GM23338 (cell line): ENCODE measurements around the gene DMBX1. TPM values are rescaled to one million over a fixed set of nuclear protein-coding genes. Genes with fewer than 3 reads are reported as not detected.

Experiments used
- ATAC-seq: fragments of 200-7000 bp; cut with Tn5 transposase; 3 replicates; pipeline ENCODE4 v1.9.1; 2020
- DNase-seq: peaks from one replicate; pipeline ENCODE4 v3.0.0-alpha.2; 2015; ENCODE audit warnings: low spot score
- H2AFZ ChIP-seq: fragments of 200-600 bp; sonication (generic); 2 replicates; pipeline ENCODE4 v1.8.0; 2016; ENCODE audit warnings: antibody characterized with exemption, mild to moderate bottlenecking, moderate library complexity
- H3F3A ChIP-seq: fragments of 200-600 bp; sonication (generic); replicated peaks from 2 replicates; pipeline ENCODE4 v1.8.0; 2017; ENCODE audit warnings: antibody characterized with exemption, mixed run types, low read depth
- H3K27ac ChIP-seq: fragments of 200-600 bp; sonication (generic); 2 replicates; pipeline ENCODE4 v1.6.1; 2016; ENCODE audit warnings: low read depth
- H3K27me3 ChIP-seq: fragments of 200-600 bp; sonication (generic); 2 replicates; pipeline ENCODE4 v1.8.0; 2016; ENCODE audit warnings: mild to moderate bottlenecking, mixed run types, moderate library complexity; ENCODE audit not compliant: insufficient read depth
- H3K36me3 ChIP-seq: fragments of 200-600 bp; sonication (generic); 2 replicates; pipeline ENCODE4 v1.8.0; 2016; ENCODE audit warnings: mild to moderate bottlenecking; ENCODE audit not compliant: insufficient read depth
- H3K4me1 ChIP-seq: fragments of 200-600 bp; sonication (generic); 2 replicates; pipeline ENCODE4 v1.8.0; 2016; ENCODE audit warnings: mild to moderate bottlenecking, moderate library complexity; ENCODE audit not compliant: insufficient read depth
- H3K4me2 ChIP-seq: fragments of 200-600 bp; sonication (generic); 2 replicates; pipeline ENCODE4 v1.7.1; 2017; ENCODE audit warnings: mixed run types
- H3K4me3 ChIP-seq: fragments of 200-600 bp; sonication (generic); 2 replicates; pipeline ENCODE4 v1.6.1; 2016; ENCODE audit warnings: mixed run types
- H3K79me2 ChIP-seq: fragments of 200-600 bp; sonication (generic); replicated peaks from 2 replicates; pipeline ENCODE4 v1.8.0; 2017; ENCODE audit warnings: mild to moderate bottlenecking; ENCODE audit not compliant: insufficient read depth
- H3K9me2 ChIP-seq: fragments of 200-600 bp; sonication (generic); 2 replicates; pipeline ENCODE4 v1.8.0; 2017; ENCODE audit not compliant: insufficient read depth
- H4K20me1 ChIP-seq: fragments of 200-600 bp; sonication (generic); replicated peaks from 2 replicates; pipeline ENCODE4 v1.8.0; 2017; ENCODE audit warnings: mild to moderate bottlenecking; ENCODE audit not compliant: insufficient read depth
- H3K27ac Mint-ChIP-seq: 2 replicates; pipeline ENCODE4 v1.8.0; 2020; ENCODE audit warnings: inconsistent platforms, mild to moderate bottlenecking, moderate library complexity, mixed read lengths
- H3K27me3 Mint-ChIP-seq: 3 replicates; pipeline ENCODE4 v1.8.0; 2022; ENCODE audit warnings: low read depth, mild to moderate bottlenecking, moderate library complexity, mixed read lengths, inconsistent platforms; ENCODE audit not compliant: insufficient read depth, poor library complexity
- H3K36me3 Mint-ChIP-seq: 3 replicates; pipeline ENCODE4 v1.8.0; 2021; ENCODE audit warnings: low read depth, mild to moderate bottlenecking, inconsistent platforms, moderate library complexity, mixed read lengths
- H3K4me1 Mint-ChIP-seq: 3 replicates; pipeline ENCODE4 v1.8.0; 2020; ENCODE audit warnings: mild to moderate bottlenecking, inconsistent platforms, mixed read lengths
- H3K4me3 Mint-ChIP-seq: 3 replicates; pipeline ENCODE4 v1.8.0; 2021; ENCODE audit warnings: moderate library complexity, mild to moderate bottlenecking, inconsistent platforms, mixed read lengths
- H3K9me3 Mint-ChIP-seq: 3 replicates; pipeline ENCODE4 v1.8.0; 2020; ENCODE audit warnings: moderate library complexity, mild to moderate bottlenecking, inconsistent platforms, mixed read lengths
- CREB1 ChIP-seq: fragments of 250-450 bp; sonication (Bioruptor Pico); IDR thresholded peaks from 2 replicates; pipeline ENCODE4 v1.5.0; 2020; ENCODE audit warnings: low read depth, mild to moderate bottlenecking, moderate library complexity
- EZH2phosphoT487 ChIP-seq: fragments of 200-600 bp; sonication (generic); IDR thresholded peaks from one replicate; pipeline ENCODE4 v1.8.1; 2018; ENCODE audit warnings: antibody characterized with exemption; ENCODE audit not compliant: unreplicated experiment
- JUNB ChIP-seq: IDR thresholded peaks from one replicate; pipeline ENCODE4 v1.6.1; 2016; ENCODE audit warnings: antibody characterized with exemption; ENCODE audit not compliant: unreplicated experiment
- NANOG ChIP-seq: IDR thresholded peaks from 2 replicates; pipeline ENCODE4 v1.6.1; 2016; ENCODE audit warnings: antibody characterized with exemption, borderline replicate concordance
- POLR2AphosphoS5 ChIP-seq: IDR thresholded peaks from 2 replicates; pipeline ENCODE4 v1.6.1; 2016; ENCODE audit warnings: antibody characterized with exemption, low read depth
- STAT1 ChIP-seq: IDR thresholded peaks from one replicate; pipeline ENCODE4 v1.6.1; 2016; ENCODE audit warnings: antibody characterized with exemption; ENCODE audit not compliant: unreplicated experiment
- ZNF114 ChIP-seq: fragments of 250-450 bp; sonication (Bioruptor Pico); IDR thresholded peaks from 2 replicates; pipeline ENCODE4 v1.5.0; 2020; ENCODE audit warnings: mild to moderate bottlenecking, moderate library complexity
- ZNF331 ChIP-seq: fragments of 250-450 bp; sonication (Bioruptor Pico); IDR thresholded peaks from 2 replicates; pipeline ENCODE4 v1.5.0; 2020; ENCODE audit warnings: low read depth, mild to moderate bottlenecking, moderate library complexity
- ZNF462 ChIP-seq: fragments of 250-450 bp; sonication (Bioruptor Pico); IDR thresholded peaks from 2 replicates; pipeline ENCODE4 v1.5.0; 2020; ENCODE audit warnings: mild to moderate bottlenecking, moderate library complexity
- polyA plus RNA-seq: library from polyadenylated mRNA; unstranded; fragments of >200 nt; fragmentation: Nextera tagmentation; extraction: Ambion mirVana; gene quantifications from 2 replicates; pipeline ENCODE4 v1.2.1, GENCODE V29; 2016
- total RNA-seq: library from RNA; depleted of rRNA; stranded (reverse); fragments of >200 nt; shearing (Covaris generic); gene quantifications from 2 replicates; pipeline ENCODE4 v1.2.3, GENCODE V29; 2014

Gene DMBX1
- total and polyA plus RNA-seq, 2 experiments from 2014 or later = 0.11 TPM; not detected in 1

GRCh38 chr1:46521414-46521813, 31.8 kb downstream of the DMBX1 start (continued):
- TF ChIP-seq ZNF462 (CRISPR knock-in tag) (no peak), POLR2AphosphoS5 (no peak), CREB1 (CRISPR knock-in tag) (no peak), ZNF114 (CRISPR knock-in tag) (no peak), JUNB (no peak), NANOG (no peak), STAT1 (no peak)

- Histone ChIP-seq H3K27ac (no peak overlapping the region), H3K4me1 (peaks cover 62% of the 10 kb centered on the region), H3K27me3 (peaks cover 91% of the 10 kb centered on the region), H4K20me1 (no peaks in the 10 kb centered on the region; the same call in 1 of the 2 replicates), H3K9me2 (no peaks in the 10 kb centered on the region), H3F3A (peaks cover 11% of the 10 kb centered on the region), H2AFZ (no peak overlapping the region), H3K36me3 (no peaks in the 10 kb centered on the region), H3K4me3 (no peak overlapping the region), H3K4me2 (no peak overlapping the region; the same call in 1 of the 2 replicates), H3K79me2 (no peaks in the 10 kb centered on the region)
- H3K27ac Mint-ChIP-seq = no peak overlapping the region
- H3K36me3 Mint-ChIP-seq = no peaks in the 10 kb centered on the region
- H3K27me3 Mint-ChIP-seq = peaks cover 66% of the 10 kb centered on the region
- ATAC-seq (no peak), DNase-seq (no peak)
- H3K4me1 Mint-ChIP-seq = peaks cover 70% of the 10 kb centered on the region
- no peak overlapping the region for H3K4me3 Mint-ChIP-seq
- peaks cover 3% of the 10 kb centered on the region; the same call in 1 of the 3 replicates for H3K9me3 Mint-ChIP-seq
- TF ChIP-seq ZNF462 (CRISPR knock-in tag) (no peak), NANOG (no peak), ZNF331 (CRISPR knock-in tag) (no peak), STAT1 (no peak), CREB1 (CRISPR knock-in tag) (no peak), EZH2phosphoT487 (no peak)
Observed at GRCh38 chr1:46522184-46522968, 32.7 kb downstream of the DMBX1 start.
